Hematopoietic multipotent progenitor cell treated with erythropoietin and hydrocortisone succinate and interleukin-3 and kit ligand, for 8 days (in vitro differentiated cells): ENCODE measurements around the gene CNOT6L.

Experiments used
- DNase-seq: peaks from one replicate; pipeline ENCODE4 v3.0.0-alpha.2; 2015

Gene CNOT6L

DNA sequence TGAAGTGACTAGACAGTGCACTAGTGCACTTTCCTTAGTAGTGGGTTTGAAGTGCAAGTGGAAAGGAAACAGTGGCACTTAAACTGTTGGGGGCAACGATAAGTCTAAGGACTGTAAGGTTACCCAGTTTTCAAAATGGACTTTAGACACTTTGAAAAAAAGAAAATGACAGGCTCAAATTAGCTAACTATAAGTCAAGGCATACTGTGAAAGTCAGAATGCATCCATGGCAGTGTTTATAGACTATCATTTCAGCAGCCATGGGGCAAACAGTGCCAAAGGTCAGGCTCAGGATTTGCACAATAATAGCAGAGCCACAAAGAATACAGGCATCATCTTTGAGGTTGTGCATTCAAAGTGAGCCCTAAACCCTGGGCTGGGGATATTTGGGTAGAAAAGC lies 109.1 kb downstream of the CNOT6L start:
- DNase-seq, result no peak

DNA sequence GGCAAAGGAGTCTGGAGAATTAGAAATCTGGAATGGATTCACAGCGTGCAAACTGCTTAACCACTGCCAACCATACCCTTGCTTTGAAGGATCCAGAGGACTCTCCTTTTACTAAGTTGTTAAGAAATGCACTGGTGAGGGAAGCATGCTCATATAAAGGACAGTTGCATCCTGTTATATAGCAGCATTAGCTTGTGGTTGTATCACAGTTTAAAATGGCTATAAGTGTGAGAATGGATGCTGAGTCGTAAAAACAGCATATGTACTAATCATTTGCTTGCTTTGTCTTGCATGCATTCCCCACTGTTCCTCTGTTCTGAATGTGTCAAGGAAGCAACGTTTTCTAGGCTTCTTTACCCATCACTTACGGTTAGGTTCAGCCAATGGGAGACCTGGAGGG lies 112.5 kb downstream of the CNOT6L start:
- DNase-seq, result no peak

DNA sequence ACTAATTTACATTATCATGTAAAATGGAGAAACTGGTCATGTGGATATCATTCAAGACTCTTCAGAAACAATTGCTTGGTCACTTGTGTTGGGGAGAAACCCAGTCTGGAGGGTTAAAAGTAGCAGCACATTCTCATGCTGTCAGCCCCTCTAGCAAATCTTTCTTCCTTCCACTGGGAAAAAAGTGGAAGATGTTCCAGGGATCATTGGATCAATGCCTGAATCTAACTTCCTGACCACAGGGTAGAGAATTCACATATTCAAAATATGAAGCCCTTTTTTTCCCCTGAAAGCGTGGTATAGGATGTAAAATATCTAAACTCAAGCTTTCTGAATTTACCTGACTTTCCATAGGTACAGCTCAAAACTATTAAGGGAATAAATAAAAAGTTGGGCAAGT lies 115.5 kb downstream of the CNOT6L start:
- no peak for DNase-seq

DNA sequence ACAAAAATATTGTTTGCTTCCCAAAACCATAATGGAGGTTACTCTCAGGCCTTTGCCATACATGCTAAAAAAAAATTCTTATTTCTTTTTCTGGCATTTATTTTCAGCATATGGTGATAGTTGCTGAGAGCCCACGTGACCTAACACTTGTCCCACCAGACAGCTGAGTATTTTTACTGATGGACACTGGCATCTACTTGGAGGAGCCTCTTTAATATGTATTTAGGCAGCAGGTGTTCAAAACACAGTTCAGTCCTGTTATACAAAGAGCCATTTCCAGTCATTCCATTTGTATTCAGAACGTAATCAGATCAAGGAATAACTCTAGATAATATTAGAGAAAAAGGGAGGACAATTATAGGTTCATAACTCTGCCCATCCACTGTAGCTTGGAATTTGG lies 118.0 kb downstream of the CNOT6L start:
- no peak for DNase-seq

DNA sequence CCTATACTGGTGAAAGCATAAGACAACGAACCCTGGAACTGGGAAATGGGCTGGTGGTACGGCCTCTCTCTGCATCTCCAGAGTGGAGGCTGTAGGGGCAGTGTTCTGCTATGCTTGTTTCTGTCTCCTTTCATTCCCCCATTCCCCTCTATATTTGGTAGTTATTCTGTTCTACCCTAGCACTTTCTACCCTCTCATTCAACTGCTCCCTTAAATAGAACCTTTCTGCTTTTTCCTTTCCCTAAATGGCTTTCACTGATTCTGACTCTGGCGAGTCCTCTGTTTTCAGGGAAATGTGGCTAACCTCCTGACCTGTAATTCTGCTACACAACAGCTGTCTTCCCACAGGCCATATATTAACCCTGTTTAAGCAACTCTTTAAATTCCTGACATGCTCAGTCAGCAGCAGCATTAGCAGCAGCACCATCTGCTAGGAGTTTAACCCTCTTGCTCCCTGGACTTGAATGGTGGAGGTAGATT lies 119.4 kb downstream of the CNOT6L start:
- no peak for DNase-seq

DNA sequence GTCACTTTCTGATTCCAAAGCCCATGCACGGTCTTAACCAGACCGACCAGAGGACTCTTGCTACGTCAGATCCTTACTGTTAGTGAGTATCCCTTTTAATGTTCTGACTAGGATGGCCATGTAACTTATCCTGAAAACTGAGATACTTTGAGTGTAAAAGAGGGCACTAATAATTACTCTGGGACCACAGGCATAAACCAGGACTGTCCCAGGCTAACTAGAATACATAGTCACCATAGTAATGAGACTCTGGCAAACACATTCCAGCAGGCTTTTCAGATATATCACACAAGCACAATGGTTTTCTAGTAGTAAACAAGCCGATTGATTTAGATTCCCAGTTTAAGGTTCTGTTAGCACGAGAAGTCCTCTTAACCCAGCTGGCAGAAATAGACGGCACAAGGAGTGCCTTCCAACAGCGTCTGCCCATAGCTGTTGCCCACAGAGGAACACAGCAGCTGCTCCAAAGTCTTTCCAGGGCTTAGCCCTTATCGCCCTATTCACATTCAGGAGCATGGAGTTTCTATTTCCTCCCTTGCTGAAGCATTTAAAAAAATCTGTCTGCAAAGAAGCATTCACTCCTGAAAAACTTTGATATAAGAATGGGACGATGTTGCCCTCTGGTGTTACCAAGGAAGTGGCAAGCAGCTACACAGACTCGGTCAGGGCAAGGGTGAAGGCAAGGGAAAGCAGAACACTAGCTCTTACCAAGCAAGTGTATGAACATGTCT lies 121.1 kb downstream of the CNOT6L start:
- DNase-seq, result peak; percentile 23

DNA sequence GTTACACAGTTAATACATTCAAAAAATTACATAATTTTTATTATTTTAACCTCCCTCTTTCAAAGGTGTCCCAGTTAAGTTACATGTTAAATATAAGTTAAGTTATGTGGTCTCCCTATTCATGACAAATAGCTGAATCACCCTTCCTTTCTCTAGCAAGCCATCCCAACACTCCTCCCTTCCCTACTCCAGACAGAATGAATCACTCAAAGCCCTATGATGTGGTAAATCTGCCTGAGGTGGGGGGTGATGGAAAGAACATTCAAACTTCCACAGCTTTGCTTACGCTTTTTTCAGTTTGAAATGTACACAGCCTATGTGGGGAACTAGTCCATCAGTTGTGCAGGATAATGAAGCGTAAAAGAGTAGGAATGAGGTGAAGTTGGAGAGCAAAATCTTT lies 123.4 kb downstream of the CNOT6L start:
- DNase-seq, result no peak

DNA sequence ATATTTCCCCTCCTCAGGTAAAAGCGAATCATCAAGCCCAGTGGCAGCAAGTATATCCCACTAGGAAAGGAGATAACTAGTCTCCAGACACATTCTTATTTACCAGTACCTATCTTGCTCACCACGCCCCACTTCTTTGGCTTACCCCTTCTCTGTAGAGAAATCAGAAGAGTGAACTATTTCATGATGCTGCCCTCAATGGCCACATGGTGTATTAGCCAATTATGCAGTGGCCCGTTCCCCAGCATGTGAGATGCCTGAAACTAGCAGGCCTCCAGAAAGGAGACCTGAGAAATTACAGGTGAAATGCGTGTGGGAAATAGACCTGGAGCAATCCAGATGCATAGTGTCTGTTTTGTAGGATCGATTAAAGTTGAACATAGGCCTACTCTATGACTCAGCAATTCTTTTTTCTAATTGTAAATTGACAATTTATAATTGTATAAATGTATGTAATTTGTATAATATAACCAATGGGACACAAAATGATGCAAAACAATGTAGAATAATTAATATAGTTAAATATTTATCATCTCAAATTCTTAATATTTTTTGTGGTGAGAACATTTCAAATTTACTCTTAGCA lies 126.2 kb downstream of the CNOT6L start:
- DNase-seq, result no peak

DNA sequence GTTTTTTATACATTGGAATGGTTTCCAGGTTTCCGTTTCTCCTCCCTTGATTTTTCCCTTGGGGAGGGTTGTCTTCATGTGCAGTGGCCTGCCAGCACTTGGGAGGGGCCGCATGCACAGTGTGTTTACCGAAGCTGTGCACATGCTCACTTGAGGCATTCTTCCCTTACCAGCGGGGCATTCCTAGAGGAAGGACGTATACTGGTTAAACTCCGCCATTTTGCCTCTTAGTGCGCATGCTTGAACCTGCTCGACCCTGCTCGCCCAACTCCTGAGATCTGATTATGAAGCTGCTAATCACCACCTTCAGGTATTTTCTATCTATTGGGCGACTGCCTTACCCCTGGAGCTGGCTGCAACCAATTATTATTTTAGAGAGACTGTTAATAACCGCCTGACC lies 137.4 kb downstream of the CNOT6L start:
- DNase-seq, result no peak

DNA sequence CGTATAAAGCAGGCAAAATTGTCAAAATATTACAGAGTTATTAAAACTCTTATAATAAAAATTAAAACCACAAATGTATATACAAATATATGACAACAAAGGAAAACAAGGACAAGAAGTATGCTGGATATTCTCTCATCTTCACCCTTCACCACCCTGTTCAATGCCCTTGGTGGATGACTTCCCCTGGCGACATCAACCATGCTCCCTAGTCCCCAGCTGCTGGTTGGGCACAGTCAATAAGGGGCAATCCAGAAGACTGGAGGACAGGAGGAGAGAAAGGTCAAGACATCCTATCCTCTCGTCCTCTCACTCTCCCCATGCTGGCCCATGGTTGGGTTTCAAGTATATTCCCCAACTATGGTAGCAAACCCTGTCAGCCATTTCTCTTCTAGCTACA lies 142.3 kb downstream of the CNOT6L start:
- DNase-seq, result no peak

DNA sequence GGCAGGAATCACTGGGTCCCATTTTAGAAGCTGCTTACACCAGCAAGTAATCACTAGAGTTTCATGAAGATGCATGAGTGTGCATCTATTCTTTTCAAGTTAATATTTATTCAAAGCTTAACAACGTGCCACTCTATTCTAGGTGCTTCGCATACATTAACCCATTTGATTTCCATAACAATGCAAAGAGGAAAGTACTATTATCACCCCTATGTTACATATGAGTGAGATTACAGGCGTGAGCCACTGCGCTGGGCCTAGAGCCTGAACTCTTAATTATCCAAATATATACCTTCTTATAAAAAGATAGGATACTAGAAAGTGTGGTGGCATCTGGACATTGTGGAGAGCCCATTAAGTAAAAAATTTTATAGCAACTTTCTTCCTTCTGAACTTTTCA lies 148.1 kb downstream of the CNOT6L start:
- DNase-seq, result no peak

DNA sequence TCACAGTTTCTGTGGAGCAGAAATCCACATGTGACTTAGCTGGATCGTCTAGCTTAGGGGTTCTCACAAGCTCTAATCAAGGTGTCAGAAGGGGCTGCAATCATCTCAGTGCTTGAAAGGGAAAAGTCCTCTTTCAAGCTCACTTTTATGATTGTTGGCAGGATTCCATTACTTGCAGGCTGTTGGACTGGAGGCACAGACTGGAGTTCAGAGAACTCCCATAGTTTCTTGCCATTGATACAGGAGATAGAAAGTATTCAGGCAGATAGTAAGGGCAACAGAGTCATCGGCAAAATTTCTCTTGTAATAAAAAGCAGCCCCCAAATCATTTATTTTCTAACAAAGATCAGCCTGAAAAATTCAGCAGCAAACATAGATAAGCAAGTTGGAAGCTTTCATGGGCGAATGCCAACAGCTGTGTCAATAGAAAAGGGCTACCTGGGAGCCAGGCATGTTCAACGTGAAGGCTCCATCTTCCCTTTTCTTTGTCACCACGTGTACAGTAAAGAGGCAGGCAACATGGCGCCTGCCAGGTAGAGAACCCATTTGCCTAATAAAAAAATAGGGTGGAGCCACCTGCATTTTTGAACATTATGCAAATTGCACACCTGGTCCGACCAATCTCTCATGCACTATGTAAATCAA lies 149.1 kb downstream of the CNOT6L start:
- no peak for DNase-seq

DNA sequence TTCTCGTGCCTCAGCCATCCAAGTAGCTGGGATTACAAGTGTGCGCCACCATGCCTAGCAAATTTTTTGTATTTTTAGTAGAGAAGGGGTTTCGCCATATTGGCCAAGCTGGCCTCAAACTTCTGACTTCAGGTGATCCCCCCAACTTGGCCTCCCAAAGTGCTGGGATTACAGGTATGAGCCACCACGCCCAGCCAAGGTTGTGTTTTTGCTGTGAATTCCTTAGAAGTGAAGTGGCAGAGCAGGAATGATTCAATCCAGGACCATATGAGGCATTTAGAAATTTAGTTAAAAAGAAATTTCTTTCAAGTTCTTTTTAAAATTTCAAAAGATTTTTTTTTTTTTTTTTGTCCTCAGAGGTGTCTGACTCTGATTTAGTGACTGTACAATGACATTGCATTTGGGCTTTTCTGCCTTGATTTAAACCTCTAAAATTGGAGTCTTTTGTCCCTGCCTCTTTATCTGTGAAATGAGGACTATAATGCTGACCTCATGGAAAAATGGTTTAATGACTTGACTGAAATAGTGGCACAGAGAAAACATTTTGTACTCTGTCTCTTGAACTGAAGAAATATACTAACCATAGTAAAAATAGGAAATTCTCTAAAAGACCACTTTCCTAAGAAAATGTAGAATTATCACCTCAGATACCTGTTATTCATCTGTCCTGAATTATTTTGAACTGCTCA lies 153.6 kb downstream of the CNOT6L start:
- no peak for DNase-seq
